Measurements from ENCODE around the gene EFEMP2.
A peak's percentile ranks its signal among the peaks of the same experiment; 100 is the strongest.

EFEMP2 gene

GRCh38 chr11:65872586-65873317 lies at the start of gene EFEMP2:
Gene EFEMP2, minus strand, starts transcription at chr11:65872800. Its CDS starts 446 bp downstream, at chr11:65872354.
- no peak for DNase-seq (ENCODE audit: extremely low read depth in 1 of 2, low read depth in 1 of 2)

- no peak for DNase-seq (ENCODE audit: extremely low read depth in 1 of 2, low read depth in 1 of 2)
These were observed 49.3 kb upstream of the EFEMP2 start for GRCh38 chr11:65921876-65922275.

DNA sequence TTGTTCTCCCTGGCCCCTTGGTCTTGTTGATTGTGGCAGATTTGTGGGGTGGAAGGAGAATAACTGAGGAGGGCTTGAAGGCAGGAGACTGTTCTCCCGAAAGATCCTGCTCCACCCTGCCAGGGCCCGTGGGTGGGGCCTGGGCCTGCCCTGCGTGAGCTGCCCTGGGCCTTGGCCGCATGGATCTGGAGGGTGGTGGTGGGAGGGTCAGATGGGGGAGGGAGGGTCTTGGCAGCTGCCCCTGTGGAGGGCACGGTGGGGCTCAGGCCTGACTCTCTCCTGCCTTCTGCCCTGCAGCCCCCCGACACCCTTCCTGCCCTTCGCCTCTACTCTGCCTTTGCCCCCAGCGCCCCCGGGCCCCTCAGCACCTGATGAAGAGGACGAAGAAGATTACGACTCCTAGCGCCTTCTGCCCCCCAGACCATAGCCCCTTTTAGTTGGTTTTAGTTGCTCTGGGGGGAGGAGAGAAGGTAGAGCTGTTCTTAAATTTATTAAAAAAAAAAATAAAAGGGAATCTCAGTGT lies 48.5 kb upstream of the EFEMP2 start:
- DNase-seq (ENCODE audit: extremely low read depth in 1 of 2, low read depth in 1 of 2), result no peak

DNA sequence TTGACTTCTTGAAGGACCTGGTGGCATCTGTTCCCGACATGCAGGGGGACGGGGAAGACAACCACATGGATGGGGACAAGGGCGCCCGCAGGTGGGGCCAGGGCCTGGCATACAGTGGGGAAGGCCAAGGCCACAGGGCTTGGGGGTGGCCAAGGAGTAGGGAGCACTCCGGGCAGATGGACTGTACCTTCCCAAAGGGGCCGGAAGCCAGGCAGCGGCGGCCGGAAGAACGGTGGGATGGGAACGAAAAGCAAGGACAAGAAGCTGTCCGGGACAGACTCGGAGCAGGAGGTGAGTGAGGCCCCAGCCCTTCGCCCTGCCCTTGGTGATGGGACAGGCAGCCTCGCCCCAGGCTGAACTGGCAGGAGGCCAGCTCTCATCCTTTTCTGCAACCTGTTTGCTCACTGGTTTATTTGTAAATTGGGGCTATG lies 47.8 kb upstream of the EFEMP2 start:
- DNase-seq (ENCODE audit: extremely low read depth in 1 of 2, low read depth in 1 of 2), result no peak

GRCh38 chr11:65919573-65920371 lies 47.2 kb upstream of the EFEMP2 start:
- DNase-seq (ENCODE audit: extremely low read depth in 1 of 2, low read depth in 1 of 2), result peak; percentile 11 to 41

GRCh38 chr11:65919141-65919572 lies 46.6 kb upstream of the EFEMP2 start, which contains the start of gene DRAP1:
Gene DRAP1, plus strand, starts transcription at chr11:65919426. Its CDS starts 76 bp downstream, at chr11:65919502.
- peak; percentile 96 to 100 for DNase-seq (ENCODE audit: extremely low read depth in 1 of 2, low read depth in 1 of 2)

GRCh38 chr11:65918211-65919140 lies 45.9 kb upstream of the EFEMP2 start, which contains the start of gene C11orf68:
Gene C11orf68, minus strand, starts transcription at chr11:65919062. Its CDS starts 31 bp downstream, at chr11:65919031.
- DNase-seq (ENCODE audit: extremely low read depth in 1 of 2, low read depth in 1 of 2), result no peak

DNA sequence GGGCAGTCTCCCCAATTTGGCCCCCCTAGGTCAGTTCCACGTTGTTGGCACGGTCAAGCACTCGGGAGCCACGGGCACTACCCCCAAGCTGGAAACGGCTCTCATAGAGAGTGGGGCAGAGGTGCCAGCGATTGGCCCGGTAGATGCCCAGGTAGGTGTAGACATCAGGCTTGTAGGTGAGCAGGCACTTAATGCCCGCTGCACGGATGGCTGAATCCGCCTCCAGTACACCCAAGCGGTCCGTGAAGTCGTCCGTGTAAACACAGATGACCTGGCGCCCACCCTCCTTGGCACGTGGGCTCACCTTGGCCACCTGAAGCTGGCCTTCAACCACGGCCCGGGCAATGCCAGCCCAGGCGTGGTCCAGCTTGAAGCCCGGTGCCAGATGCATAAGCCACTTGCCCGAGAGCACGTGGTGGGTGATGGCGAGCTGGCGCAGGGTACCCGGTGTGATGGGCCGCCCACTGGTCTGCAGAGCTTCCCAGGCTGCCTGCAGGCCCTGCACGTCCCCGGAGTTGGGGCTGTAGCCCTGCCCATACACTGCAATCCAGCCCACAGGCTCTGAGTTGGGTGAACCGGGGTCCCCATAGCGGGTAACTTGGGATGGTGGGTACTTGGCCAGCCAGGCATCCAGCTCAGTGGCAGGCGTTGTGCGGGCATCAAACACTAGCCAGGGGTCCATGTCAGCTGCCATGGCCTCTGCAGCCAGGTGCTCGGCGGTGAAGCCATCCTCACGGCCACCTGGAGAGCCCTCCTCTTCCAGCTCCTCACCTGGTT lies 45.0 kb upstream of the EFEMP2 start:
- DNase-seq (ENCODE audit: extremely low read depth in 1 of 2, low read depth in 1 of 2), result no peak

GRCh38 chr11:65917077-65917433 lies 44.5 kb upstream of the EFEMP2 start:
- DNase-seq (ENCODE audit: extremely low read depth in 1 of 2, low read depth in 1 of 2), result no peak

GRCh38 chr11:65916391-65916790 lies 43.8 kb upstream of the EFEMP2 start:
- no peak for DNase-seq (ENCODE audit: extremely low read depth in 1 of 2, low read depth in 1 of 2)

DNA sequence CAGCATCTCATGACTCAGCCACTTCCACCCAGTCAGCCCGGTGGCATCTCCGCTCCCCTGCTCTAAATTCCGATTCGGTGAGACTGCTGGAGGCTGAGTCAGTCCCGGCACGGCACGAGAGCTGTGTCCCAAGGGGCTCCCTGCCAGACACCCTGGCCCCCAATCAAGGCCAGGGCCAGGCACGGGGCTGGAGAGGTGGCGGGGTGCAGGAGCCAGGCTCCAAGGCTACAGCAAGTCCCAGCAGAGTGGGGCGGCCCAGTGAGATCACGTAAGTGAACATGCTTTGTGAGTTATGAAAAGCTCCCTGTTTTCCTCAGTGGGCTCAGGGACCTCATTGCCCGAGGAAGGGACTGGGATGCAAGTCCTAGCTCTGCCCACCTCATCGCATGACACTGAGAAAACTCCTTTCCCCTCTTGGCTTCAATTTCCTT lies 43.2 kb upstream of the EFEMP2 start:
- DNase-seq (ENCODE audit: extremely low read depth in 1 of 2, low read depth in 1 of 2), result no peak

DNA sequence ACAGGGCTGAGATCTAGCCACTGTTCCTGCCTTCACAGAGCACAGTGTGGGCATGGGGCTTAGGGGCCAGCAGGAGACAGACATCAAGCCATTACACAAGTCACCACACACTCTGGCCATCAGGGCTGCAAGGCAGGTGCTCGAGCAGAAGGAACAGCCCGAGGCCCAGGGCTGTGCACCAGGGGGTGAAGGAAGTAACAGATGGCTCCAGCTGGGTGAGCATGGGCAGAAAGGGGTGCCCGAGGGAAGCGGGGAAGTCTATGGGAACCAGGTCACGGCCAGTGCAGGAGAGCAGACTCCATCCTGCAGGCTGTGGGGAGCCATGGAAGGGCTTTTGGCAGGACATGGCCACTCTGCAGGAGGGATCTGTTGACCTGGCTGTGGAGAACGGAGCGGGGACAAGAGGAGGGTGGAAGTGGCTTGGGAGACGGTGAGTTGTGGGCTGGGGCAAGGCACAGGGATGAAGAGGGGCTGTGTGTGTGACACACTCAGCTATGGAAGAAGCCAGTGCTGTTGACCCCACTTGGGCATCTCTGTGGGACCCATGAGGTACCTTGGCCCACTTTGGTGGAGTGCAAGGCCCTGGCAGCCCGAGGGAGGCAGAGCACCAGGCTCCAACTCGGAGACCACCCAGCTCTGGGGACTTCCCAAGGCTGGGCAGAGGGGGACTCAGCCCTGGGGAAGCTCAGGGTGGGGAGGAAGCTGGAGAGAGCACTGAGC lies 42.7 kb upstream of the EFEMP2 start:
- no peak for DNase-seq (ENCODE audit: extremely low read depth in 1 of 2, low read depth in 1 of 2)

GRCh38 chr11:65912845-65913244 lies 40.2 kb upstream of the EFEMP2 start:
- no peak for DNase-seq (ENCODE audit: extremely low read depth in 1 of 2, low read depth in 1 of 2)

GRCh38 chr11:65911682-65912568 lies 39.3 kb upstream of the EFEMP2 start:
- no peak for DNase-seq (ENCODE audit: extremely low read depth in 1 of 2, low read depth in 1 of 2)

DNA sequence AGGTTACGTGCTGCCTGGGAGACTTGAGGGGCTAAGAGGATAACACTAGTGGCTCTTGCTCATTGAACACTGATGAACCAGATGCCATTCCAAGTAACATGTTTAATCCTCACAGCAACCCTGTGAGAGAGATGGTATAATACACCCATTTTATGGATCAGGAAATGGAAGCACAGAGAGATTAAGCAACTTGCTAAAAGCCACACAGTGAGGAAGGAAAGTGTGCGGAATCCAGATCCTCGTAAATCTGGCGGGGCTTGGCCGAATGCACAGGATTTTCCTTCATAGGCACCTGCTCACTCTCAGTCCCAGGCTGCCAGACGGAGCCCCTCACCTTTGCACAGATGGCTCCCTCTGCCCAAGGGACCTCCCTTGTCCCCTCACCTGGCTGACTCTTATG lies 35.3 kb upstream of the EFEMP2 start:
- no peak for DNase-seq (ENCODE audit: extremely low read depth in 1 of 2, low read depth in 1 of 2)

GRCh38 chr11:65906602-65907001 lies 34.0 kb upstream of the EFEMP2 start:
- no peak for DNase-seq (ENCODE audit: extremely low read depth in 1 of 2, low read depth in 1 of 2)

DNA sequence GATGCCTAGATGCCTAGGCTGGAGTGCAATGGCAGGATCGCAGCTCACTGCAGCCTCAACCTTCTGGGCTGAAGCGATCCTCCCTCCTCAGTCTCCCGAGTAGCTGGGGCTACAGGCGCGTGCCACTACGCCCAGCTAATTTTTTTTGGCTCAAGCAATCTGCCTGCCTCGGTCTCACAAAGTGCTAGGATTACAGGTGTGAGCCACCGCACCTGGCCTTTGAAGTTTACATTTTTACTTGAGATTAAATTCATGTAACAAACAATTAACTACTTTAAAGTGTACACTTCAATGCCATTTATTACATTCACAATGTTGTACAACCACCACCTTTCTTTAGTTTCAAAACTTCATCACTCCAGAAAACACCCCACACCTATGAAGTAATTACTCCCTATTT lies 31.1 kb upstream of the EFEMP2 start:
- DNase-seq (ENCODE audit: extremely low read depth in 1 of 2, low read depth in 1 of 2), result no peak

GRCh38 chr11:65903068-65903481 lies 30.5 kb upstream of the EFEMP2 start:
- DNase-seq (ENCODE audit: extremely low read depth in 1 of 2, low read depth in 1 of 2), result no peak

Measured in activated CD8-positive, alpha-beta memory T cell treated with anti-CD3 and anti-CD28 coated beads for 1 hour (primary cell).